22Rv1 (cell line): ENCODE measurements around the gene DIP2C.

Experiments used
- ZFX ChIP-seq: fragments of 450-650 bp; IDR thresholded peaks from 2 replicates; pipeline ENCODE4 v1.6.1; 2017; ENCODE audit warnings: antibody characterized with exemption, borderline replicate concordance
- TF ChIP-seq, protein P1 (sequence below): fragments of 450-650 bp; IDR thresholded peaks from 2 replicates; pipeline ENCODE4 v1.5.1; 2017; ENCODE audit warnings: mild to moderate bottlenecking

DNA sequence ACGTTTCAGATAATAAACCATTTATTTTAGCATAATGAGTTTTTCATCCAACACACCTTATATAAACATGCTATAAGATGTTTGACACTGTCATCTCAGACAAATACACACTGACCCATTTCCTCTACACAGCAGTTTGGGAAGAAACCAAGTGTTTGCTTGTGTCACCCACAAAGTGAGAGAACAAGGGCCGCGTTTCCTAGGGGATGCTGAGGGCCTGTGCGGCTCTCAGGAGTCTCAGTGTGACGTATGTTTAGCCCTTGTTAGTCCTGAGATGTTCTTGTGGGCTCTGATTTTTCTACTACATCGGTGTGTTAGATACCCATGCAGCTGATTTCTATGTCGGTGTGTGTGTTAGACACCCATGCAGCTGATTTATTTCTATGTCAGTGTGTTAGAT is 266.3 kb downstream of the DIP2C start:
- TF ChIP-seq, protein P1, sequence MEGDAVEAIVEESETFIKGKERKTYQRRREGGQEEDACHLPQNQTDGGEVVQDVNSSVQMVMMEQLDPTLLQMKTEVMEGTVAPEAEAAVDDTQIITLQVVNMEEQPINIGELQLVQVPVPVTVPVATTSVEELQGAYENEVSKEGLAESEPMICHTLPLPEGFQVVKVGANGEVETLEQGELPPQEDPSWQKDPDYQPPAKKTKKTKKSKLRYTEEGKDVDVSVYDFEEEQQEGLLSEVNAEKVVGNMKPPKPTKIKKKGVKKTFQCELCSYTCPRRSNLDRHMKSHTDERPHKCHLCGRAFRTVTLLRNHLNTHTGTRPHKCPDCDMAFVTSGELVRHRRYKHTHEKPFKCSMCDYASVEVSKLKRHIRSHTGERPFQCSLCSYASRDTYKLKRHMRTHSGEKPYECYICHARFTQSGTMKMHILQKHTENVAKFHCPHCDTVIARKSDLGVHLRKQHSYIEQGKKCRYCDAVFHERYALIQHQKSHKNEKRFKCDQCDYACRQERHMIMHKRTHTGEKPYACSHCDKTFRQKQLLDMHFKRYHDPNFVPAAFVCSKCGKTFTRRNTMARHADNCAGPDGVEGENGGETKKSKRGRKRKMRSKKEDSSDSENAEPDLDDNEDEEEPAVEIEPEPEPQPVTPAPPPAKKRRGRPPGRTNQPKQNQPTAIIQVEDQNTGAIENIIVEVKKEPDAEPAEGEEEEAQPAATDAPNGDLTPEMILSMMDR: no peak
- TF ChIP-seq ZFX: no peak
